GM23338 (cell line): Measurements from ENCODE around the gene HOXA10. TPM values are rescaled to one million over a fixed set of nuclear protein-coding genes. Genes with fewer than 3 reads are reported as not detected.

Experiments used
- CREB1 ChIP-seq: fragments of 250-450 bp; sonication (Bioruptor Pico); IDR thresholded peaks from 2 replicates; pipeline ENCODE4 v1.5.0; 2020; ENCODE audit warnings: low read depth, mild to moderate bottlenecking, moderate library complexity
- CTCF ChIP-seq, 2 experiments: fragments of 200-600 bp in 1 of 2; sonication (generic) in 1 of 2; conservative IDR thresholded peaks; 2 replicates each; pipeline versions ENCODE4 v1.5.1 to v1.6.1; 2016 to 2017; ENCODE audit warnings: antibody characterized with exemption in 2 of 2, low read depth in 2 of 2, mild to moderate bottlenecking in 2 of 2, moderate library complexity in 1 of 2
- EZH2phosphoT487 ChIP-seq: fragments of 200-600 bp; sonication (generic); IDR thresholded peaks from one replicate; pipeline ENCODE4 v1.8.1; 2018; ENCODE audit warnings: antibody characterized with exemption; ENCODE audit not compliant: unreplicated experiment
- JUNB ChIP-seq: IDR thresholded peaks from one replicate; pipeline ENCODE4 v1.6.1; 2016; ENCODE audit warnings: antibody characterized with exemption; ENCODE audit not compliant: unreplicated experiment
- NANOG ChIP-seq: IDR thresholded peaks from 2 replicates; pipeline ENCODE4 v1.6.1; 2016; ENCODE audit warnings: antibody characterized with exemption, borderline replicate concordance
- REST ChIP-seq: IDR thresholded peaks from one replicate; pipeline ENCODE4 v1.6.1; 2018; ENCODE audit warnings: antibody characterized with exemption; ENCODE audit not compliant: unreplicated experiment
- STAT1 ChIP-seq: IDR thresholded peaks from one replicate; pipeline ENCODE4 v1.6.1; 2016; ENCODE audit warnings: antibody characterized with exemption; ENCODE audit not compliant: unreplicated experiment
- ZNF114 ChIP-seq: fragments of 250-450 bp; sonication (Bioruptor Pico); IDR thresholded peaks from 2 replicates; pipeline ENCODE4 v1.5.0; 2020; ENCODE audit warnings: mild to moderate bottlenecking, moderate library complexity
- ZNF462 ChIP-seq: fragments of 250-450 bp; sonication (Bioruptor Pico); IDR thresholded peaks from 2 replicates; pipeline ENCODE4 v1.5.0; 2020; ENCODE audit warnings: mild to moderate bottlenecking, moderate library complexity
- polyA plus RNA-seq: library from polyadenylated mRNA; unstranded; fragments of >200 nt; fragmentation: Nextera tagmentation; extraction: Ambion mirVana; gene quantifications from 2 replicates; pipeline ENCODE4 v1.2.1, GENCODE V29; 2016
- total RNA-seq: library from RNA; depleted of rRNA; stranded (reverse); fragments of >200 nt; shearing (Covaris generic); gene quantifications from 2 replicates; pipeline ENCODE4 v1.2.3, GENCODE V29; 2014

Gene HOXA10
- total and polyA plus RNA-seq, 2 experiments from 2014 or later, result not detected

GRCh38 chr7:27182285-27182841 is 8.2 kb upstream of the HOXA10 start (continued):
- TF ChIP-seq ZNF462 (CRISPR knock-in tag) (no peak), CTCF (conservative IDR thresholded peaks at IDR 0.05; ENCODE audit: low read depth in 2 of 2) (no peak), EZH2phosphoT487 (no peak), JUNB (no peak), NANOG (no peak), STAT1 (no peak), REST (no peak), ZNF114 (CRISPR knock-in tag) (no peak), CREB1 (CRISPR knock-in tag) (no peak)
